Fibroblast of gingiva (primary cell): ENCODE measurements around the gene IL1R1.

Source experiments
- DNase-seq: peaks from one replicate; pipeline ENCODE4 v3.0.0-alpha.2; 2011; ENCODE audit warnings: low read depth

IL1R1 gene

DNA sequence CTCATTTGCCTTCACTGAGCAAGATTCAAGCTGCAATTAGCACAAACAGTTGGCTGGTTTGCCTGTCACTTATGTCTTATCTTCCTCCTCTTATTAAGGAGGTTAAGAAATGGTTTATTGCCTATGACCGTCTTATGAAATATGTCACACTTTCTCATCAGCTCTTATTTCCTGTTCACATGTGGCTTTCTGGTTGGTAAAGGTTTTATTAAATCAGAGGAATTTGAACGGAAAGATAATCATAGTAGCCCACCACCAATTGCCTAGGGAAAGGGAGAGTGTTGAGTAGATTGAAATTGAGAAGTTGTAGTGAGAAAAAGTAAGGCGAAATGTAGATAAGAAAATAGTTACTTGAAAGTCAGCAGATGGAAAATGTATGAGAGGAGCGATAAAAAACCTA, 4.2 kb upstream of the IL1R1 start:
- DNase-seq = no peak

DNA sequence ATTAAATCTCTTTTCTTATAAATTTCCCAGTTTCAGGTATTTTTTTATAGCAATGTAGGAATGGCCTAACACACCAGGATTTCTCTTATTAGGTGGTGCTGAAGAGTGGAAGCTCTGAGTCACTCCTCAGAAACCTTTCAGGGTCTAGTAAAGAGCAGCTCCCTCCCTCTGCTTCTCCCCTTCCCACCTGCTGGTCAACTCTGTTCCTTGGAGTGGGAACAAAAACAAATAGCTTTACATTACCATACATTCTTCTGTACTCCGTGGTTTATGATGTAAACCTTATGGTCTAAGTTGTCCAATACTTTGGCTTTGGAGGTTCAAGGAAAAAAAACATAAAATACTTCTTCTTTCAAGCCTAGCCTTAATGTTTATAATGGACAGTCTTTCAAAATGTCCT, 2.7 kb upstream of the IL1R1 start:
- DNase-seq = no peak

DNA sequence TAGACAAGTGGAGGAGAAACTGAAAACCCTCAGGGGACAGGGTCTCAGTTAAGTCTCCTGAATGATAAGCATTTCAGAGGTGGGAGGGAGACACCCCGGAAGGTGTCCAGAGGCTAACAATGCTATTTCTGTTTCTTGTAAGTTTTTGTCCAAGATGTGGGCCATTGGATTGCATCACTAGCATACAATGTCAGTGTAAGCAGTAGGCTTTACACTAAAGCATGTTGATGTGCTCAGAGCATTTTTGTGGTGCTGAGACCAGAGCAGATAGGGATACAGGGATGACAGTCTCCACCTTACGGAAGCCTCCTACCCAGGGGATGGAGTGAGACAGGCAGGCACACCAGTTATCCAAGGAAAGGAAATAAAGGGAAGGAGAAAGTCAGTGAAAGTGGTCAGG, 2.2 kb upstream of the IL1R1 start:
- no peak for DNase-seq

GRCh38 chr2:102141011-102141943, 1.3 kb upstream of the IL1R1 start:
- DNase-seq = peak; percentile 95

DNA sequence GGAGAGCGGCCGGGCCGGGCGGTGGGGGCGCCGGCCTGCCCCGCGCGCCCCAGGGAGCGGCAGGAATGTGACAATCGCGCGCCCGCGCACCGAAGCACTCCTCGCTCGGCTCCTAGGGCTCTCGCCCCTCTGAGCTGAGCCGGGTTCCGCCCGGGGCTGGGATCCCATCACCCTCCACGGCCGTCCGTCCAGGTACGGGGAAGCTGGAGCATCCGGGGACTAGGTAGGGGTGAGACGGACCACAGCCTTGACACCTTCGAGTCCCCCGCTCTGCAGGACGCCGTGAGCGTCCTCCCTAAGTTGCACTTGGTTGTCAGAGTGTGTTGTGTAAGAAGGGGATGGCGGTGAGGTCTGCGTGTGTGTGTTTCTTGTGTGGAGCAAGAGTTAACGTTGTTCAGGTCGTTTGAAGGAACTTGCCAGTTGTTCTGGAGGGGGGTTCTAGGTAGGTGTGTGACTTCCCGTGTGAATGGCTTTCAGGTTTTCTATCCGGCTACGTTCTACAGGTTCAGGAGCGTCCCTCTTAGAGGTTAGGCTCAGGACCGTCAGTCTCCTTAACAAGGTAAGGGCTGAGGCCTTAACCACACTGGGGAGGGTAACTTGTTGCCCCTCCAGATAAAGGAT, 393 bp downstream of the IL1R1 start:
- DNase-seq = peak; percentile 60

- peak; percentile 58 for DNase-seq
Observed at GRCh38 chr2:102143450-102143985, 972 bp downstream of the IL1R1 start.

- DNase-seq = peak; percentile 73
Observed at GRCh38 chr2:102144128-102144527, 1.6 kb downstream of the IL1R1 start.

GRCh38 chr2:102145107-102145506, 2.6 kb downstream of the IL1R1 start:
- DNase-seq = no peak

DNA sequence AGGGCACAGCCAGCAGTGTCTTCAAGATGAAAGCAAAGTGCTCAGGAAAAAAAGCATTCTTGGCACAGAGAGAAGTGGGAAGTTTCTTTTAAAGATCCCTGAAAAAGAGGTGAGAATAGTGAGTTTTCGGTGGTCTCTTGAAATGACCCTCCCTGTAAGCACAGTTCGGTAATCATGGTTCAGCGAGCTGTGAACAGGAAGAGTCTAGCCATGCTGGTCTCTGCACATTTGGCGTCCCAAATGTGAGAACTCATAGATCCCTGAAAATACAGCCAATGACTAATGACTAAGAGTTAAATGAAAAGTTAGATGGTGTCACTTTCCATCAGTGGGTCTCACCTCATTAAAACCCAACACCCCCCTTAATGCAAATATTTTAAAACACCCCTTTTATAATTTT, 3.4 kb downstream of the IL1R1 start:
- DNase-seq = no peak

DNA sequence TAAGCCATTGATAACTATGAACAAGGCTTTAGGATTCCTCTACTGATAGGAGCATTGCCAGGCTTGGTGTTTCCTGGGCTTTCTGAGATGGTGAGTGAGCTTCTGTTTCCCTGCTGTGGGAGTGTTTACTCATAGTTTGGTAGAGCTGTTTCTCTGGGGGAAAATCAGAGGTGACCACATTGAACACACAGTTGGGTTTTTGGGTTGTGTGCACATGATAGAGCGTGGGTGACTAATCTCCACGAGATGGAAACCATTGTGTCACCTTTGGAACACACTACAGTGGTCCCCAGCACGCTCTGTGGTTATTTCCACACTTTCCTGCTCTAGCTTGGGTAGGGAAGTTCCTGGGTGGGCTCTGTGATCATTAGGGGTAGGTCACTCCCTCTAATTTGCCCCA, 5.4 kb downstream of the IL1R1 start:
- DNase-seq = no peak

GRCh38 chr2:102149243-102149642, 6.7 kb downstream of the IL1R1 start:
- DNase-seq = no peak

- DNase-seq = no peak
Observed at GRCh38 chr2:102149644-102150455, 7.3 kb downstream of the IL1R1 start.

GRCh38 chr2:102154364-102154763, 11.8 kb downstream of the IL1R1 start:
- no peak for DNase-seq

GRCh38 chr2:102154946-102155702, 12.6 kb downstream of the IL1R1 start:
- no peak for DNase-seq

DNA sequence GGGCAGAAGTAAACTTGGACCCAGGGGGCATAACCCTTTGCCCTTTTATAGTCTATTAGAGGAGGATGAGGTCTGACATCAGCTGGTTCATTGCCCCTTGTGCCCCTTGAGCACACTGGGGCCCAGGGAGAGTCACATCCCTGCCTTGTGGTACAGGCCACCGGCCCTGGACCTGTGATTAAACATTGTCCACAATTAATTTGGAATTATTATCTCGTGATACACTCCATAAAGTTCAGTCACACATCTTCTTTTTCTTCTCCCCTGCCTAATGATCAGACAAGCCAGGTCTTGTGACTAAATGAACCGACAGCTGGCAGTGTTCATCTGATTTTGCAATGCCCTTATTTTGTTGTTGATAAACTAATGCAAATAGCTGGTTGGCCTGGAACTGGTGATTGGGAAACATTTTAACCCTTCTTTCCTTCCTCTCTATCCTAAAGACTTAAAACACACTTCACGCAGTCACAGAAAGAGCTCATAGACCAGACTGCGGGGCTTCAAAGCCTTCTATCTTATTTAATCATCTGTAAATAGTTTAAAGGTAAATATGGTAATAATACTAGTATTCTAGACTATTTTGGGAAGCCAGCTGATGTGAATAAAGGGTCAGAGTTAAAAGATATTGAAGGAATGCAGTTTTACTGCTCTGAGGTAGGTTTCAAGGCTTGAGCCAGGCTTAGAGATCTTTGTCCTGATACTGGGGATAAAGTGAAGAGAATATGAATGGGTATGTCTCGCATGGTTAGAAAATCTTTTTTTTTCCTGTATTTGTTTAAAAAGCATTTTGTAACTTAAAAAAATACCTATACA, 13.4 kb downstream of the IL1R1 start:
- peak; percentile 91 for DNase-seq

DNA sequence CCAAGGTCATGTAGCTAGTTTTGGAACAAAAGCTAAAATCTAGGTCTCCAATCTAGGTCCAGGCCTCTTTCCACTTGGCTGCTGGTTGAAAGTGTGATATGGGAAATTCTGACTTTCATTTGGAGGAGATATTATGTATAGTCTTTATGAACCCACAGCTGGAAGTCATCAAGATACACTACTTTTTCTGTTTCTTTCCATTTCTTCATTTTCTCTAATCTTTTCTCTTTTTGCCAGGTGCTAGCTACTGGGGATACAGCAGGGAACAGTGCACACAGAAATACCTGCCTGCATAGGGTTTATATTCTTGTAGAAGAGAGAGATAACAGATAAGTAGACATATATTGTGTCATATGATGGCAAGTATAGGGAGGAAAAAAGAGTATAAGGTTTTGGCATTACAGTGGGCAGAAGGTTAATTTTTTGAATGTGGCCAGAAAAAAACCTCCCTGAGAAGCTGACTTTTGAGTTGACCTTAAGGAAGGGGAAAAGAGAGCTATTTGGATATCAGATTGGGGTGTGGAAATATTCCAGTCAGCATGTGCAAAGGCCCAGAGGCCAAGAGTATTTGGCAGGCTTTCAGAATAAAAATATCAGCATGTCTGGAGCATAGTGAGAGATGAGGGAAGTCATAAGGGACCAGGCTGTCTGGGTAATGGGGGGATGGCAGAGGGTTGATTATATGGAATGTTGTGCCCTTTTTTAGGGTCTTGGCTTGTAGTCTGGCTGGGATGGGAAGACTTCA, 15.6 kb downstream of the IL1R1 start:
- DNase-seq = no peak

GRCh38 chr2:102159295-102159694, 16.7 kb downstream of the IL1R1 start:
- peak; percentile 45 for DNase-seq

DNA sequence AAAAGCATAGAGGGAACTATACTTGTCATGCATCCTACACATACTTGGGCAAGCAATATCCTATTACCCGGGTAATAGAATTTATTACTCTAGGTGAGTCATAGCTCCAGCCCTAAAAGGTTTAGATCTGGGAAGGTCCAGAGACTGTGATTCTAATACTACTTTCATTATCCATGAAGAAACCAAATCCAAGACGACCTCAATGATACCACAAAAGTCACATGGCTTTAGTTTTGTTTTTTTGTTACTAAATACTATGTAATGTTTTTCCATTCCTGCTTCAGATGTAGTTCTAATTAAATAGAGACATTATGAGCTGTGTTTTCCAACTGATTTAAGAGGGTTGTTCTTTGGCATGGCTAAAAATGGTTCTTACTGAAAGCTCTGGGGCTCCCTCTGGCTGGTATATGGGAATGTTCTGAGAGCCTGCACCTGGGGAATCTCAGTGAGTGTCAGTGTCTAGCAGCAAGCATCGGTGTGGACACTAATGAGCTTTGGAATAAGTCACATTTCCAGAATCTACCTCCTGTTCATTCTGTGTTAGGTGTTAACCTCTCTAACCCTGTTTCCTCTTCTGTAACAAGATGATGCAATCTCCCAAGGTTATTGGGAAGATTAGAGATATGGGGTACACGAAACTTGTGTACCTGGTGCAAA, 23.8 kb downstream of the IL1R1 start:
- peak; percentile 57 for DNase-seq

- no peak for DNase-seq
Observed at GRCh38 chr2:102168026-102168771, 25.7 kb downstream of the IL1R1 start.
